ENCODE results near the gene URAD.

URAD gene

GRCh38 chr13:27980280-27980998, 8.1 kb downstream of the URAD start:
- DNase-seq (ENCODE audit: low read depth) = no peak
- H3K4me3 ChIP-seq (replicated peaks; ENCODE audit: low read depth, low read length) = no peak overlapping the region
- TF ChIP-seq CTCF (IDR thresholded peaks at IDR 0.05; ENCODE audit: low read length, missing control alignments) = no peak

- no peak for TF ChIP-seq CTCF (IDR thresholded peaks at IDR 0.05; ENCODE audit: low read length, missing control alignments)
- H3K4me3 ChIP-seq (replicated peaks; ENCODE audit: low read depth, low read length) = no peak overlapping the region
- no peak for DNase-seq (ENCODE audit: low read depth)
Measured at GRCh38 chr13:27979765-27980279, 8.7 kb downstream of the URAD start.

GRCh38 chr13:27979001-27979643, 9.4 kb downstream of the URAD start:
- no peak for TF ChIP-seq CTCF (IDR thresholded peaks at IDR 0.05; ENCODE audit: low read length, missing control alignments)
- DNase-seq (ENCODE audit: low read depth) = no peak
- no peak overlapping the region for H3K4me3 ChIP-seq (replicated peaks; ENCODE audit: low read depth, low read length)

GRCh38 chr13:27978301-27978968, 10.1 kb downstream of the URAD start:
- no peak overlapping the region for H3K4me3 ChIP-seq (replicated peaks; ENCODE audit: low read depth, low read length)
- no peak for TF ChIP-seq CTCF (IDR thresholded peaks at IDR 0.05; ENCODE audit: low read length, missing control alignments)
- no peak for DNase-seq (ENCODE audit: low read depth)

- no peak for TF ChIP-seq CTCF (IDR thresholded peaks at IDR 0.05; ENCODE audit: low read length, missing control alignments)
- no peak overlapping the region for H3K4me3 ChIP-seq (replicated peaks; ENCODE audit: low read depth, low read length)
- peak; percentile 13 for DNase-seq (ENCODE audit: low read depth)
Measured at GRCh38 chr13:27977476-27978300, 10.8 kb downstream of the URAD start.

GRCh38 chr13:27976362-27977091, 12.0 kb downstream of the URAD start:
- no peak overlapping the region for H3K4me3 ChIP-seq (replicated peaks; ENCODE audit: low read depth, low read length)
- no peak for DNase-seq (ENCODE audit: low read depth)
- no peak for TF ChIP-seq CTCF (IDR thresholded peaks at IDR 0.05; ENCODE audit: low read length, missing control alignments)
